PC-9 (cell line): ENCODE measurements around the gene GUSB.

Experiments
- EZH2 ChIP-seq: fragments of 200-600 bp; sonication (generic); IDR thresholded peaks from 2 replicates; pipeline ENCODE4 v1.8.0; 2017; ENCODE audit warnings: antibody characterized with exemption, low read depth
- TF ChIP-seq, protein P1 (sequence below): fragments of 200-600 bp; sonication (generic); conservative IDR thresholded peaks from 2 replicates; pipeline ENCODE4 v1.6.1; 2017; ENCODE audit warnings: mixed run types, antibody characterized with exemption, mild to moderate bottlenecking, moderate library complexity

DNA sequence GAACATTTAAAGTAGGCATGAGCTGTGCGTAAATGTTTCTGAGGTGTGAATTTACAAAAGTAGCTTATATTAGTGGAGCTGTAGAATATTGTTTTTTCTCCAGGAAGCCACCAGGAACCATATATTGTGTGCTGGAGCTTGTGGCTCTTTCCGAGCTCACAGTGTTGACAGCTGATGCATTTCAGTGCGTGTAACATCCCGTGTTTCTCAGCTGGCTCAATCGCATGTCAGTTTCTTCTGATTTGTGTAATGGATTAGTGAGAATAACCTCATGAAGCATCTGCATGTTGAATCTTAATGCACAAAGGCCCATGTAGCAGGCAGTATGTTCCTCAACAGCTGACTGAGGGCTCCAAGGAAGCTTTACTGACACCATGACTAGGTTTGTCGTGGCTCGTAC is 69.8 kb downstream of the GUSB start:
- TF ChIP-seq, protein P1, sequence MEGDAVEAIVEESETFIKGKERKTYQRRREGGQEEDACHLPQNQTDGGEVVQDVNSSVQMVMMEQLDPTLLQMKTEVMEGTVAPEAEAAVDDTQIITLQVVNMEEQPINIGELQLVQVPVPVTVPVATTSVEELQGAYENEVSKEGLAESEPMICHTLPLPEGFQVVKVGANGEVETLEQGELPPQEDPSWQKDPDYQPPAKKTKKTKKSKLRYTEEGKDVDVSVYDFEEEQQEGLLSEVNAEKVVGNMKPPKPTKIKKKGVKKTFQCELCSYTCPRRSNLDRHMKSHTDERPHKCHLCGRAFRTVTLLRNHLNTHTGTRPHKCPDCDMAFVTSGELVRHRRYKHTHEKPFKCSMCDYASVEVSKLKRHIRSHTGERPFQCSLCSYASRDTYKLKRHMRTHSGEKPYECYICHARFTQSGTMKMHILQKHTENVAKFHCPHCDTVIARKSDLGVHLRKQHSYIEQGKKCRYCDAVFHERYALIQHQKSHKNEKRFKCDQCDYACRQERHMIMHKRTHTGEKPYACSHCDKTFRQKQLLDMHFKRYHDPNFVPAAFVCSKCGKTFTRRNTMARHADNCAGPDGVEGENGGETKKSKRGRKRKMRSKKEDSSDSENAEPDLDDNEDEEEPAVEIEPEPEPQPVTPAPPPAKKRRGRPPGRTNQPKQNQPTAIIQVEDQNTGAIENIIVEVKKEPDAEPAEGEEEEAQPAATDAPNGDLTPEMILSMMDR: no peak
- TF ChIP-seq EZH2: no peak
